HEK293T (cell line): ENCODE results near the gene LMAN1L.

Experiments used
- ARNT ChIP-seq: fragments of 450-650 bp; IDR thresholded peaks from 2 replicates; pipeline ENCODE4 v1.6.1; 2017; ENCODE audit warnings: mild to moderate bottlenecking
- BHLHE40 ChIP-seq: fragments of 450-650 bp; IDR thresholded peaks from 2 replicates; pipeline ENCODE4 v1.6.1; 2016; ENCODE audit warnings: mild to moderate bottlenecking, moderate library complexity, borderline replicate concordance
- CTBP1 ChIP-seq: fragments of 450-650 bp; IDR thresholded peaks from 2 replicates; pipeline ENCODE4 v1.6.1; 2016; ENCODE audit warnings: borderline replicate concordance
- ELF4 ChIP-seq: fragments of 450-650 bp; IDR thresholded peaks from 2 replicates; pipeline ENCODE4 v1.6.1; 2017; ENCODE audit warnings: antibody characterized with exemption
- FOXA1 ChIP-seq: fragments of 450-650 bp; IDR thresholded peaks from 2 replicates; pipeline ENCODE4 v1.6.1; 2016; ENCODE audit warnings: mild to moderate bottlenecking
- FOXK2 ChIP-seq: fragments of 450-650 bp; IDR thresholded peaks from 2 replicates; pipeline ENCODE4 v1.6.1; 2016; ENCODE audit warnings: mild to moderate bottlenecking
- HDGF ChIP-seq: fragments of 450-650 bp; IDR thresholded peaks from 2 replicates; pipeline ENCODE4 v1.6.1; 2017; ENCODE audit warnings: antibody characterized with exemption, borderline replicate concordance
- L3MBTL2 ChIP-seq: fragments of 450-650 bp; conservative IDR thresholded peaks from 2 replicates; pipeline ENCODE4 v1.6.1; 2016; ENCODE audit warnings: mild to moderate bottlenecking
- NFRKB ChIP-seq: fragments of 450-650 bp; IDR thresholded peaks from 2 replicates; pipeline ENCODE4 v1.6.1; 2016; ENCODE audit warnings: mild to moderate bottlenecking, moderate library complexity
- SP1 ChIP-seq: fragments of 450-650 bp; IDR thresholded peaks from 2 replicates; pipeline ENCODE4 v1.6.1; 2017
- TARDBP ChIP-seq: fragments of 450-650 bp; IDR thresholded peaks from 2 replicates; pipeline ENCODE4 v1.6.1; 2016
- ZNF384 ChIP-seq: fragments of 450-650 bp; IDR thresholded peaks from 2 replicates; pipeline ENCODE4 v1.6.1; 2016
- TF ChIP-seq, protein P1 (sequence below): fragments of 450-650 bp; IDR thresholded peaks from 2 replicates; pipeline ENCODE4 v1.6.1; 2016

GRCh38 chr15:74836846-74837245 lies 24.2 kb downstream of the LMAN1L start:
- TF ChIP-seq FOXK2: no peak
- TF ChIP-seq ZNF384: no peak
- no peak for TF ChIP-seq TARDBP
- TF ChIP-seq, protein P1, sequence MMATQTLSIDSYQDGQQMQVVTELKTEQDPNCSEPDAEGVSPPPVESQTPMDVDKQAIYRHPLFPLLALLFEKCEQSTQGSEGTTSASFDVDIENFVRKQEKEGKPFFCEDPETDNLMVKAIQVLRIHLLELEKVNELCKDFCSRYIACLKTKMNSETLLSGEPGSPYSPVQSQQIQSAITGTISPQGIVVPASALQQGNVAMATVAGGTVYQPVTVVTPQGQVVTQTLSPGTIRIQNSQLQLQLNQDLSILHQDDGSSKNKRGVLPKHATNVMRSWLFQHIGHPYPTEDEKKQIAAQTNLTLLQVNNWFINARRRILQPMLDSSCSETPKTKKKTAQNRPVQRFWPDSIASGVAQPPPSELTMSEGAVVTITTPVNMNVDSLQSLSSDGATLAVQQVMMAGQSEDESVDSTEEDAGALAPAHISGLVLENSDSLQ: no peak
- no peak for TF ChIP-seq HDGF
- no peak for TF ChIP-seq FOXA1
- TF ChIP-seq L3MBTL2: no peak
- TF ChIP-seq CTBP1: no peak
- no peak for TF ChIP-seq SP1
- TF ChIP-seq BHLHE40: no peak
- TF ChIP-seq ARNT: no peak
- no peak for TF ChIP-seq NFRKB
- TF ChIP-seq ELF4: no peak
